Uterus (tissue), 4 donors: ENCODE data around the gene ASB11. TPM values are rescaled to one million over a fixed set of nuclear protein-coding genes. Genes with fewer than 3 reads are reported as not detected.

Experiments used
- DNase-seq, 2 donors: peaks; one replicate each; pipeline ENCODE4 v3.0.0-alpha.2; 2019 to 2020
- H3K27ac ChIP-seq, 2 donors: fragments of 200-600 bp; sonication (generic); 1 replicate in 1 of 2; 2 replicates in 1 of 2; pipeline ENCODE4 v1.5.1; 2016 to 2018
- H3K27me3 ChIP-seq, 2 donors: fragments of 200-600 bp; sonication (generic); one replicate each; pipeline ENCODE4 v1.5.1; 2018 to 2019; ENCODE audit warnings: control low read depth in 1 of 2
- H3K36me3 ChIP-seq, 2 donors: fragments of 200-600 bp; sonication (generic); one replicate each; pipeline ENCODE4 v1.5.1; 2019; ENCODE audit warnings: control low read depth in 1 of 2
- H3K4me1 ChIP-seq, 2 donors: fragments of 200-600 bp; sonication (generic); one replicate each; pipeline ENCODE4 v1.5.1; 2018 to 2019; ENCODE audit warnings: control low read depth in 1 of 2
- H3K4me3 ChIP-seq, 2 donors: fragments of 200-600 bp; sonication (generic); 1 replicate in 1 of 2; 2 replicates in 1 of 2; pipeline ENCODE4 v1.5.1; 2018 to 2019; ENCODE audit warnings: mild to moderate bottlenecking in 1 of 2
- H3K9me3 ChIP-seq, 2 donors: fragments of 200-600 bp; sonication (generic); one replicate each; pipeline ENCODE4 v1.5.1; 2019; ENCODE audit warnings: control low read depth in 1 of 2
- CTCF ChIP-seq, 4 experiments: fragments of 200-600 bp in 2 of 4; fragments of 450-650 bp in 2 of 4; sonication (generic) in 2 of 4; IDR thresholded peaks; one replicate each; pipeline ENCODE4 v1.5.1; 2016 to 2019; ENCODE audit warnings: antibody characterized with exemption in 4 of 4, mild to moderate bottlenecking in 2 of 4, moderate library complexity in 1 of 4
- POLR2A ChIP-seq, 2 donors: fragments of 450-650 bp; IDR thresholded peaks; one replicate each; pipeline ENCODE4 v1.6.1; 2016; ENCODE audit warnings: antibody characterized with exemption in 2 of 2, mild to moderate bottlenecking in 1 of 2, moderate library complexity in 1 of 2
- intact Hi-C: fragments of 100-400 bp; cut with DNase I; formaldehyde crosslinking; loops from one replicate; pipeline ENCODE4 v1.15.1; 2023; ENCODE audit warnings: low total_unique reads
- total RNA-seq, 4 donors: library from RNA; depleted of rRNA in 3 of 4; stranded (reverse); fragments of >200 nt in 3 of 4; gene quantifications; one replicate each; pipeline versions ENCODE4 v1.1.0 to v1.2.4, GENCODE V29; 2014 to 2023
- donor health status: DM: yes; HTN: yes; CAD: no.

ASB11 gene
- total RNA-seq: under 1 TPM in 2 of 4 donors, not detected in 2; 0.30 to 0.88 TPM

- intact Hi-C loops: no loop called here
- no peaks in the 10 kb centered on the region for H3K36me3 ChIP-seq
- H3K4me3 ChIP-seq: no peak within 1 kb of the TSS
- no peak for DNase-seq
- H3K27me3 ChIP-seq: no peaks in the 10 kb centered on the region
- TF ChIP-seq CTCF (IDR thresholded peaks at IDR 0.05) (no peak), POLR2A (IDR thresholded peaks at IDR 0.05) (no peak)
- no peaks in the 10 kb centered on the region for H3K4me1 ChIP-seq
- no peak within 1 kb of the TSS for H3K27ac ChIP-seq
- no peaks in the 10 kb centered on the region for H3K9me3 ChIP-seq
These were observed at the start of gene ASB11 for GRCh38 chrX:15315509-15315908. ASB11 (minus strand) TSS chrX:15315640; CDS start chrX:15315605, 35 bp downstream.

GRCh38 chrX:15359701-15360100 lies 44.3 kb upstream of the ASB11 start:
- no peak for DNase-seq
- TF ChIP-seq CTCF (IDR thresholded peaks at IDR 0.05): no peak
- TF ChIP-seq POLR2A (IDR thresholded peaks at IDR 0.05): no peak
- Histone ChIP-seq H3K27ac (no peak overlapping the region), H3K9me3 (no peaks in the 10 kb centered on the region), H3K27me3 (no peaks in the 10 kb centered on the region), H3K4me1 (no peaks in the 10 kb centered on the region), H3K4me3 (no peak overlapping the region), H3K36me3 (no peaks in the 10 kb centered on the region)
- intact Hi-C loops: no loop called here

- H3K27ac ChIP-seq: no peak overlapping the region
- no peak overlapping the region for H3K4me3 ChIP-seq
- H3K4me1 ChIP-seq: no peaks in the 10 kb centered on the region
- H3K36me3 ChIP-seq: no peaks in the 10 kb centered on the region
- TF ChIP-seq CTCF (IDR thresholded peaks at IDR 0.05): no peak
- TF ChIP-seq POLR2A (IDR thresholded peaks at IDR 0.05): no peak
- DNase-seq: no peak
- H3K9me3 ChIP-seq: no peaks in the 10 kb centered on the region
- intact Hi-C loops: no loop called here
- H3K27me3 ChIP-seq: no peaks in the 10 kb centered on the region
These were observed 43.1 kb upstream of the ASB11 start for GRCh38 chrX:15358533-15358932.

- intact Hi-C loops: no loop called here
- Histone ChIP-seq H3K4me1 (no peaks in the 10 kb centered on the region), H3K9me3 (no peaks in the 10 kb centered on the region), H3K4me3 (no peak overlapping the region), H3K27me3 (no peaks in the 10 kb centered on the region), H3K27ac (peak overlapping the region in 1 of 2 donors; percentile 40), H3K36me3 (no peaks in the 10 kb centered on the region)
- TF ChIP-seq CTCF (IDR thresholded peaks at IDR 0.05): no peak
- TF ChIP-seq POLR2A (IDR thresholded peaks at IDR 0.05): no peak
- DNase-seq: no peak
These were observed 41.0 kb upstream of the ASB11 start for GRCh38 chrX:15356444-15356843.

- Histone ChIP-seq H3K9me3 (no peaks in the 10 kb centered on the region), H3K4me3 (no peak overlapping the region), H3K27me3 (no peaks in the 10 kb centered on the region), H3K36me3 (no peaks in the 10 kb centered on the region), H3K27ac (peak overlapping the region in 1 of 2 donors; percentile 15), H3K4me1 (no peaks in the 10 kb centered on the region)
- no peak for DNase-seq
- TF ChIP-seq CTCF (IDR thresholded peaks at IDR 0.05) (no peak), POLR2A (IDR thresholded peaks at IDR 0.05) (no peak)
- intact Hi-C loops: no loop called here
These were observed 35.0 kb upstream of the ASB11 start for GRCh38 chrX:15350329-15350996.
